ENCODE measurements around the gene SAMD11. TPM values are rescaled to one million over a fixed set of nuclear protein-coding genes. Genes with fewer than 3 reads are reported as not detected.

Gene SAMD11
- total RNA-seq, 2 experiments from 2014 or later = not detected

- DNase-seq = no peak
- Mint-ChIP-seq H3K27ac (no peak overlapping the region), H3K4me3 (no peak overlapping the region), H3K4me1 (peaks cover 3% of the 10 kb centered on the region), H3K36me3 (ENCODE audit: low read depth) (no peaks in the 10 kb centered on the region), H3K9me3 (ENCODE audit: low read depth) (no peaks in the 10 kb centered on the region), H3K27me3 (peaks cover 23% of the 10 kb centered on the region)
- POLR2A ChIA-PET = no interaction called here
- CTCF ChIA-PET = no interaction called here
- no peak for ATAC-seq
- intact Hi-C loops (cut with DNase I, micrococcal nuclease) = no loop called here
Measured at GRCh38 chr1:913491-914130, 10.1 kb upstream of the SAMD11 start.

- ATAC-seq = no peak
- intact Hi-C loops (cut with DNase I, micrococcal nuclease) = no loop called here
- ChIA-PET CTCF (interaction anchor here (0.6 kb wide), 1 partner anchor 150 kb away, joined by 3 read pairs; no protein-coding TSS in a partner anchor), POLR2A (no interaction called here)
- H3K27me3 Mint-ChIP-seq = peaks cover 25% of the 10 kb centered on the region
- peaks cover 3% of the 10 kb centered on the region for H3K4me1 Mint-ChIP-seq
- H3K27ac Mint-ChIP-seq = no peak overlapping the region
- H3K36me3 Mint-ChIP-seq (ENCODE audit: low read depth) = no peaks in the 10 kb centered on the region
- no peaks in the 10 kb centered on the region for H3K9me3 Mint-ChIP-seq (ENCODE audit: low read depth)
- DNase-seq = no peak
- no peak overlapping the region for H3K4me3 Mint-ChIP-seq
Measured at GRCh38 chr1:914131-914890, 9.4 kb upstream of the SAMD11 start.

GRCh38 chr1:914891-915280 is 8.8 kb upstream of the SAMD11 start:
- intact Hi-C loops (cut with DNase I, micrococcal nuclease) = no loop called here
- H3K27ac Mint-ChIP-seq = no peak overlapping the region
- ChIA-PET POLR2A (no interaction called here), CTCF (no interaction called here)
- H3K27me3 Mint-ChIP-seq = peaks cover 26% of the 10 kb centered on the region
- ATAC-seq = no peak
- DNase-seq = no peak
- H3K9me3 Mint-ChIP-seq (ENCODE audit: low read depth) = no peaks in the 10 kb centered on the region
- no peak overlapping the region for H3K4me3 Mint-ChIP-seq
- H3K4me1 Mint-ChIP-seq = peaks cover 3% of the 10 kb centered on the region
- H3K36me3 Mint-ChIP-seq (ENCODE audit: low read depth) = no peaks in the 10 kb centered on the region

GRCh38 chr1:915295-916172 is 8.2 kb upstream of the SAMD11 start:
- ChIA-PET POLR2A (no interaction called here), CTCF (no interaction called here)
- no peak for ATAC-seq
- Mint-ChIP-seq H3K27me3 (peaks cover 32% of the 10 kb centered on the region), H3K27ac (no peak overlapping the region), H3K4me1 (peaks cover 5% of the 10 kb centered on the region), H3K36me3 (ENCODE audit: low read depth) (no peaks in the 10 kb centered on the region), H3K9me3 (ENCODE audit: low read depth) (no peaks in the 10 kb centered on the region), H3K4me3 (no peak overlapping the region)
- no peak for DNase-seq
- intact Hi-C loops (cut with DNase I, micrococcal nuclease) = no loop called here

GRCh38 chr1:916173-917075 is 7.3 kb upstream of the SAMD11 start:
- intact Hi-C loops (cut with DNase I, micrococcal nuclease) = no loop called here
- Mint-ChIP-seq H3K36me3 (ENCODE audit: low read depth) (no peaks in the 10 kb centered on the region), H3K9me3 (ENCODE audit: low read depth) (no peaks in the 10 kb centered on the region), H3K27me3 (peaks cover 29% of the 10 kb centered on the region), H3K27ac (no peak overlapping the region), H3K4me1 (peaks cover 10% of the 10 kb centered on the region), H3K4me3 (no peak overlapping the region)
- ChIA-PET CTCF (no interaction called here), POLR2A (no interaction called here)
- ATAC-seq (no peak), DNase-seq (no peak)

- ChIA-PET CTCF (no interaction called here), POLR2A (no interaction called here)
- Mint-ChIP-seq H3K4me3 (no peak overlapping the region), H3K27me3 (peaks cover 31% of the 10 kb centered on the region), H3K9me3 (ENCODE audit: low read depth) (no peaks in the 10 kb centered on the region), H3K4me1 (peaks cover 11% of the 10 kb centered on the region), H3K27ac (no peak overlapping the region), H3K36me3 (ENCODE audit: low read depth) (no peaks in the 10 kb centered on the region)
- no peak for ATAC-seq
- DNase-seq = no peak
- intact Hi-C loops (cut with DNase I, micrococcal nuclease) = no loop called here
Measured at GRCh38 chr1:917076-917459, 6.7 kb upstream of the SAMD11 start.

GRCh38 chr1:917466-918091 is 6.1 kb upstream of the SAMD11 start:
- ATAC-seq (no peak), DNase-seq (no peak)
- no peak overlapping the region for H3K4me3 Mint-ChIP-seq
- H3K9me3 Mint-ChIP-seq (ENCODE audit: low read depth) = no peaks in the 10 kb centered on the region
- H3K27ac Mint-ChIP-seq = no peak overlapping the region
- H3K4me1 Mint-ChIP-seq = peaks cover 10% of the 10 kb centered on the region
- CTCF ChIA-PET = no interaction called here
- peaks cover 34% of the 10 kb centered on the region for H3K27me3 Mint-ChIP-seq
- intact Hi-C loops (cut with DNase I, micrococcal nuclease) = no loop called here
- POLR2A ChIA-PET = no interaction called here
- no peaks in the 10 kb centered on the region for H3K36me3 Mint-ChIP-seq (ENCODE audit: low read depth)

GRCh38 chr1:918353-918752 is 5.4 kb upstream of the SAMD11 start:
- no peak overlapping the region for H3K4me3 Mint-ChIP-seq
- H3K4me1 Mint-ChIP-seq = peaks cover 11% of the 10 kb centered on the region
- no peak overlapping the region for H3K27ac Mint-ChIP-seq
- peaks cover 1% of the 10 kb centered on the region for H3K36me3 Mint-ChIP-seq (ENCODE audit: low read depth)
- no peak for ATAC-seq
- DNase-seq = no peak
- H3K27me3 Mint-ChIP-seq = peaks cover 35% of the 10 kb centered on the region
- ChIA-PET POLR2A (no interaction called here), CTCF (no interaction called here)
- intact Hi-C loops (cut with DNase I, micrococcal nuclease) = no loop called here
- H3K9me3 Mint-ChIP-seq (ENCODE audit: low read depth) = no peaks in the 10 kb centered on the region

- no peaks in the 10 kb centered on the region for H3K9me3 Mint-ChIP-seq (ENCODE audit: low read depth)
- ChIA-PET POLR2A (no interaction called here), CTCF (no interaction called here)
- no peak for ATAC-seq
- no peak overlapping the region for H3K4me3 Mint-ChIP-seq
- H3K4me1 Mint-ChIP-seq = peaks cover 12% of the 10 kb centered on the region
- intact Hi-C loops (cut with DNase I, micrococcal nuclease) = no loop called here
- H3K27me3 Mint-ChIP-seq = peaks cover 37% of the 10 kb centered on the region
- H3K36me3 Mint-ChIP-seq (ENCODE audit: low read depth) = peaks cover 2% of the 10 kb centered on the region
- DNase-seq = no peak
- no peak overlapping the region for H3K27ac Mint-ChIP-seq
Measured at GRCh38 chr1:918843-919242, 4.9 kb upstream of the SAMD11 start.

GRCh38 chr1:919271-919872 is 4.4 kb upstream of the SAMD11 start:
- Mint-ChIP-seq H3K9me3 (ENCODE audit: low read depth) (no peaks in the 10 kb centered on the region), H3K36me3 (ENCODE audit: low read depth) (peaks cover 2% of the 10 kb centered on the region), H3K27me3 (peaks cover 37% of the 10 kb centered on the region), H3K4me1 (peaks cover 12% of the 10 kb centered on the region), H3K27ac (no peak overlapping the region), H3K4me3 (no peak overlapping the region)
- ATAC-seq = no peak
- intact Hi-C loops (cut with DNase I, micrococcal nuclease) = no loop called here
- POLR2A ChIA-PET = no interaction called here
- CTCF ChIA-PET = interaction anchor here (1.6 kb wide), 1 partner anchor 7 kb away, joined by 5 read pairs; no protein-coding TSS in a partner anchor
- DNase-seq = no peak

Data from activated CD4-positive, alpha-beta T cell treated with anti-CD3 and anti-CD28 coated beads for 36 hours (primary cell).